Measurements from ENCODE around the gene BMP2K. TPM values are rescaled to one million over a fixed set of nuclear protein-coding genes. Genes with fewer than 3 reads are reported as not detected.
A peak's percentile ranks its signal among the peaks of the same experiment; 100 is the strongest.

BMP2K gene
- total RNA-seq, 1 donor from 2014 or later, result 25.2 TPM

DNA sequence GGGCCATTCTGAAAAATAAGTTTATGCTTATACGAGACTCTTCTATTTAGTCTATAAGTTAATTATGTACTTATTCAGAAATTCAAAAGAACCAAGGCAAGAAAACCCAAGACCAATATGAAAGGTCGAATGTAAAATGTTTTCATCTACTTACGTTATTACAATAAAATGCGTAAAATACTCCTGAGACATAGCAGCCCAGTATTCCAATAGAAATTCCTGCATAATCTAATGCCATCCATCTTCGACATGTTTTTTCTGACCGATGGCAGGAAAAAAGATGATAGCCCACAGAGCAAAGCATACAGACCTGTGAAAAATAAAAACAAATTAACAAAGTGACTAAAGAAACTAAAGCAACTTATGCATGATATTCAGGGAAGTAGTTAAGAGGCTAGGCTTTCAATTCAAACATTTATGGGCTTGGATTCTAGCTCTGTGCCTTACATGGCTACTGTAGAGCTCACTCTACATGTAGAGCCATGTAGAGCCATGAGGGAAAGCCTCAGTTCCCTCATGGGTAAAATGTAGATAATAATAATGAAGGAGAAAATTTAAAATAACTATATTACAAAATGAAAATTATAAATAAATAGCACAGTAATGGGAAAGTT, 154.0 kb downstream of the BMP2K start:
- Histone ChIP-seq H3K27me3 (ENCODE audit: control insufficient read depth, insufficient read depth, low read length) (no peaks in the 10 kb centered on the region), H3K36me3 (ENCODE audit: control insufficient read depth, insufficient read depth, low read length) (no peaks in the 10 kb centered on the region), H3K4me3 (ENCODE audit: low read depth, low read length) (no peak overlapping the region)
- no peak for DNase-seq (ENCODE audit: low read depth)
- TF ChIP-seq, protein P1, sequence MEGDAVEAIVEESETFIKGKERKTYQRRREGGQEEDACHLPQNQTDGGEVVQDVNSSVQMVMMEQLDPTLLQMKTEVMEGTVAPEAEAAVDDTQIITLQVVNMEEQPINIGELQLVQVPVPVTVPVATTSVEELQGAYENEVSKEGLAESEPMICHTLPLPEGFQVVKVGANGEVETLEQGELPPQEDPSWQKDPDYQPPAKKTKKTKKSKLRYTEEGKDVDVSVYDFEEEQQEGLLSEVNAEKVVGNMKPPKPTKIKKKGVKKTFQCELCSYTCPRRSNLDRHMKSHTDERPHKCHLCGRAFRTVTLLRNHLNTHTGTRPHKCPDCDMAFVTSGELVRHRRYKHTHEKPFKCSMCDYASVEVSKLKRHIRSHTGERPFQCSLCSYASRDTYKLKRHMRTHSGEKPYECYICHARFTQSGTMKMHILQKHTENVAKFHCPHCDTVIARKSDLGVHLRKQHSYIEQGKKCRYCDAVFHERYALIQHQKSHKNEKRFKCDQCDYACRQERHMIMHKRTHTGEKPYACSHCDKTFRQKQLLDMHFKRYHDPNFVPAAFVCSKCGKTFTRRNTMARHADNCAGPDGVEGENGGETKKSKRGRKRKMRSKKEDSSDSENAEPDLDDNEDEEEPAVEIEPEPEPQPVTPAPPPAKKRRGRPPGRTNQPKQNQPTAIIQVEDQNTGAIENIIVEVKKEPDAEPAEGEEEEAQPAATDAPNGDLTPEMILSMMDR (IDR thresholded peaks at IDR 0.05; ENCODE audit: insufficient read depth, low read length, poor library complexity, severe bottlenecking), result no peak

DNA sequence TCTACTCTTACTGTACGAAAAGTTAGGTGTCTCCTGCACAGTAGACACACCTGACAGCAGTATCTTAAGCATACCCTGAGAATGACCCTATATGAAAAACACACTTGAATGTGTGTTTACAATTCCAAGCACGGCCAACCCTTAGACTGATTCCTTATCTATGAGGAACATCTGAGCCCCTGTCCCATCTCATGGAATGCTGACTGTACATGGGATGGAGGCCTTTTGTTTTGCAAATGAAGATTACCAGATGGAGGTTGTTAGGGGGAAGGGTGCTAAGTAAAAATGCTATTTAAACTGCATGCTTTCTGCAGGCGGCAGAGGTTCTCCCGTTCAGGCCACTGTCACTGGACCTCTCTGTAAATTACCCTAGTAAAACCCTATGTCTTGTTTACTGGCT, 160.8 kb downstream of the BMP2K start:
- no peak overlapping the region for H3K4me3 ChIP-seq (ENCODE audit: low read depth, low read length)
- TF ChIP-seq, protein P1 (IDR thresholded peaks at IDR 0.05; ENCODE audit: insufficient read depth, low read length, poor library complexity, severe bottlenecking), result no peak
- H3K27me3 ChIP-seq (ENCODE audit: control insufficient read depth, insufficient read depth, low read length), result no peaks in the 10 kb centered on the region
- no peaks in the 10 kb centered on the region for H3K36me3 ChIP-seq (ENCODE audit: control insufficient read depth, insufficient read depth, low read length)
- DNase-seq (ENCODE audit: low read depth), result no peak

DNA sequence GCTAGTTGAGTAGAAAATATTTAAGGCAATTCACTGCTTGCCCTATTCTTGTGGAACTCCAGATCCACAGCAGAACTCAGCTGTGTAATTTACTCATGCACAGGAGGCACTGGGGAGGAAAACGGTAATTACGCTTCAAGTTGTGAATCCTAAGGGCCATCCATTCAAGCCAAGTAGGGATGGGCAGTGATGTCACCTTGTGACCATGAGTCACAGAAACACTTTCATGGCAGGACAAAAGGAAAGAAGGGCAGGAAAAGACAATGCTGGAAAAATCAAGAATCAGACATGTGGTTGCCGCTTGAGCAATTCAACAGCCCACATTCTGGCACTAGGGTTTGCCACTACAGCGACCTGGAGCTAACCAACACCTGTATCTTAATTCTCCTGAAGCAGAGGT, 161.7 kb downstream of the BMP2K start:
- DNase-seq (ENCODE audit: low read depth), result no peak
- Histone ChIP-seq H3K27me3 (ENCODE audit: control insufficient read depth, insufficient read depth, low read length) (no peaks in the 10 kb centered on the region), H3K4me3 (ENCODE audit: low read depth, low read length) (no peak overlapping the region), H3K36me3 (ENCODE audit: control insufficient read depth, insufficient read depth, low read length) (no peaks in the 10 kb centered on the region)
- TF ChIP-seq, protein P1 (IDR thresholded peaks at IDR 0.05; ENCODE audit: insufficient read depth, low read length, poor library complexity, severe bottlenecking), result no peak

DNA sequence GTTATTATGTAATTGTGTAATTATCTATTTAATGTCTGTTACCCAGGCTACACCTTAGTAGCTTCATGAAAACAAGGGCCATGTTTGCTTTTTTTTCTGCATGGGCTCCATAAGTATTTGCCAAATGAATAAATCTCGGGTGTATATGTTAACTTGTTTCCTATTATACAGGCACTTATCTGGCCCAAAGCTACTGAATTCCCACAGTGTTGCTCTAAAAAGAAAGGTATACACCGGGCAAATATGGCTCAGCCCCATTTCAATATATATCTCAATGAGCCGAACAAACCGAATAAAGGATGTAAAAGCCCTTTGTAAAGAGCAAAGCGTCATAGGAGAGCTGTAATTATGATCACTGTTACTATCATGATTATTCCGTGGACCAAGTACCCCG, 162.3 kb downstream of the BMP2K start:
- no peaks in the 10 kb centered on the region for H3K27me3 ChIP-seq (ENCODE audit: control insufficient read depth, insufficient read depth, low read length)
- no peaks in the 10 kb centered on the region for H3K36me3 ChIP-seq (ENCODE audit: control insufficient read depth, insufficient read depth, low read length)
- TF ChIP-seq, protein P1 (IDR thresholded peaks at IDR 0.05; ENCODE audit: insufficient read depth, low read length, poor library complexity, severe bottlenecking), result no peak
- no peak for DNase-seq (ENCODE audit: low read depth)
- peak overlapping the region; percentile 67 for H3K4me3 ChIP-seq (ENCODE audit: low read depth, low read length)

DNA sequence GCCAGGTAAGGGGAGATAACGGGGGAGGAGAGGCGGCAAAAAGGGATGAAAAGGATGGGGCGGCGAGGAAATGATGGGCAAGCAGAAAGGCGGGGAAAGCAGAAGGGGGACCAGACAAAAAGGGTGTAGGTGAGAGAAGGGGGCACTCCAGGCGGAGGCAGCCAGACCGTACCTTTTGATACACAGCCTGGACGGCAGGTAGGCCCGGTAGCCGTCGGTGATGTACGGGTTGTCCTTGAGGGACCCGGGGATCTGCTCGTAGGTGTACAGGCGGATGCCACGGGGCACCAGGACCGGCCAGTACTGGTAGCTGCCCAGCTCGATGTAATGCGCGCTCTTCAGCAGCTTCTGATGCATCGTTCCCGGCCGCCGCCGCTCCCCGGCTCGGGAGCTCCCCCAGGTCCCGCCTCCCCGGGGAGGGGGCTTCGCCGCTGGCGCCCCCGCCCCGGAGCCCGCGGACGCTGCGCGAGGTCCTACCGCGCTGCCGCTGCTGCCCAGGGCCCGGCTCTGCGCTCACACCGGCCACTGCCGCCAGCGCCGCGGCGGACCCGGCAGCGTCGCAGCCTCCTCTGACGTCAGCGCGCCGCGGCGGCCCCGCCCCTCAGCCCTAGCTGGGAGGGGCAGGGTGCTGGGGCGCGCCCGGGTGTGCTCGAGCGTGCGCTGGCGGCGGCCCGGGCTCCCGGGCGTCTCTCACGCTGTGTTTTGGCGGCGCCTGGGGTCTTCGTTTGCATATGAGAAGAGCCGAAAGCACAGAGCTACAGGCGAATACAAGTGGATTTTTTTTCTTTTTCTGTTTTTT, 162.9 kb downstream of the BMP2K start, which contains the start of gene PAQR3:
Gene PAQR3, minus strand, starts transcription at position 571 of the 799 bp plus-strand sequence. Its CDS starts 214 bp downstream, at position 357.
- peak within 1 kb of the TSS; percentile 67 for H3K4me3 ChIP-seq (ENCODE audit: low read depth, low read length)
- TF ChIP-seq, protein P1 (IDR thresholded peaks at IDR 0.05; ENCODE audit: insufficient read depth, low read length, poor library complexity, severe bottlenecking), result no peak
- H3K36me3 ChIP-seq (ENCODE audit: control insufficient read depth, insufficient read depth, low read length), result no peaks in the 10 kb centered on the region
- no peak for DNase-seq (ENCODE audit: low read depth)
- no peaks in the 10 kb centered on the region for H3K27me3 ChIP-seq (ENCODE audit: control insufficient read depth, insufficient read depth, low read length)

Measured in kidney epithelial cell (primary cell).